Stimulated activated CD4-positive, alpha-beta T cell treated with anti-CD3 and anti-CD28 coated beads, Interleukin-2, amount 100 ng/mL, for 4 hours (primary cell): ENCODE data around the gene SEL1L2.

Source experiments
- DNase-seq: peaks from one replicate; pipeline ENCODE4 v3.0.0-alpha.2; 2020; ENCODE audit warnings: low read depth

The SEL1L2 gene

DNA sequence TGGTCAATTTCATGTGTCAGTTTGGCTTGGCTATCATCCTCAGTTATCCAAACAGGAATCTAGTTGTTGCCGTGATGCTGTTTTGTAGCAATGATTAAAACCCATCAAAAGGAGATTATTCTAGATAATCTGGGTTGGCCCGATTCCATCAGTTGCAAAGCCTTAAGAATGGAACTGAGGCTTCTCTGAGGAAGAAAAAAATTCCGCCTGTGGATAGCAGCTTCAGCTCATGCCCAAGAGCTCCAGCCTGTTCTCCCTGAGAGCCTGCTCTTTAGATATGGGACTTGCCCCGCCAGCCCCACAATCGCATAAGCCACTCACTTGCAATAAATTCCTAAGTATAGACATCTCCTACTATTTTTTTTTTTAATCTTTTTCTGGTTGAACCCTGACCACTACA, 61.5 kb downstream of the SEL1L2 start:
- DNase-seq, result no peak

DNA sequence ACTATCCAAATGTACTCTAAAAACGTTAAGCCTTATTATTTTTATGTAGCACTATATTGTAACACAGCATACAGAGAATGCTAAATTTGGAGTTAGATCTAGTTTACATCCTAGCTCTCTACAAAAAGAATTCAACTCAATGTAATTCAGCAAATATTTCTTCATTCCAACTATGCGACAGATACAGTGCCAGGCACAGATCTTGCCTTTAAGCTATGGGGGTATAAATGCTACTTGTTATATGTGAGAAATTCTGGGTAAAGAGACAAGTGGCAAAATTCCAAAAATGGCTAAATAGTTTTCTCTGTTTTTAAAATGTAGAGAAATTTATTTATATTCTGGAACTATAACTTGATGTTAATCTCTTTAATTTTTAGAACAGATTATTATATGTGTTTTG, 63.2 kb downstream of the SEL1L2 start:
- DNase-seq, result no peak

DNA sequence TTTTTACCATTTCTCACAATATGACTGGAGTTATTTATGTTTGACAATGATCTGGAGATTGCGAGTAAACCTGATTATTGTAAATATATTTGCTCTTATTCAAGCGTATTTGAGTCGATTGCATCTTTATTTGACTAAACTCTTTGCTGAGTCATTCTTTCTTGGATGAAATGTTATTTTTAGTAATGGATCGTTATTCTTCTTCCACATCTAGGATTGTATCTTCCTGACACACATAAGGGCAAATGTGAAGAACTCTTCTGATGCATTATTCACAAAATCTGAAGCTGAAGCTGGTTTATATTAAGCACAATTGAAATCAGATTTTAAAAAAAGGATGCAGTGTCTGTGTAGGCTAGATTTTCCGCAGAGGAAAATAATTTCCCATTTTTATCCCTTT, 68.2 kb downstream of the SEL1L2 start:
- DNase-seq, result no peak

DNA sequence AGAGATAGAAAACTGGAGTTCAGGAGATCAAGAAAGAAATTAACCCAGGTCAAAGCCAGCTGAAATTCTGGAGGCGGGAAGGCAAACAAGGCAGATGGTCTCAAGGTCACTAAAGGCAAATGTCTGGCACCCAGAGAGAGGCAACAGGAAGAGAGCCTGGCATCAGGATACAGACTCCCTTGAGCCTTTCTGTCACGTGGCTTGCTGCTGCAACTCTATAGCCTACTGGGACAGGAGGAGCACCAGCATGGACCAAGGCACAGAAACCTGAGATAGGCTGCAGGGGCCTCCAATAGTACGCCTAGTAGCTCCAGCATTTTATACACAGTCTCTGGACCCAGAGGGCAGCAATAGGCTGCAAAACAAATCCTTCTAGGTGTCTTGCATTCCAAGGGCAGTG, 75.1 kb downstream of the SEL1L2 start:
- DNase-seq, result no peak

DNA sequence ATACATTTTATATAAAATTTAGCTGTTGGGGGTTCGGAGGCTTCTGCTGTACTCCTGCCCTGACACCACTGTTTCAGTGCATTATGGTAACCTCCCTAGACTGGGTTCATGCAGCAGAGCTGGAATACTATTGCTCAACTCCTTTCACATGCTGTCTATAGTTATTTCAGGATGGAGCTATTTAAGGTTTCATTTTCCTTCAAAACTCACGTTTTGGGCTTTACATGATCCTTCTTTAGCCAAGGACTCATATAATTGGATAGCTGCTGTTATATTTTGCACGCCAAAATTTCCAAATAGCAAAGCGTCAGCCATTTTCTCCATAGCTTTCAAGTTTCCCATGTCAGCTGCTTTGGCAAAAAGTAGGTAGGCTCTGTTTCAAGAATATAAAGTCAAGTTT, 76.8 kb downstream of the SEL1L2 start:
- DNase-seq, result no peak

DNA sequence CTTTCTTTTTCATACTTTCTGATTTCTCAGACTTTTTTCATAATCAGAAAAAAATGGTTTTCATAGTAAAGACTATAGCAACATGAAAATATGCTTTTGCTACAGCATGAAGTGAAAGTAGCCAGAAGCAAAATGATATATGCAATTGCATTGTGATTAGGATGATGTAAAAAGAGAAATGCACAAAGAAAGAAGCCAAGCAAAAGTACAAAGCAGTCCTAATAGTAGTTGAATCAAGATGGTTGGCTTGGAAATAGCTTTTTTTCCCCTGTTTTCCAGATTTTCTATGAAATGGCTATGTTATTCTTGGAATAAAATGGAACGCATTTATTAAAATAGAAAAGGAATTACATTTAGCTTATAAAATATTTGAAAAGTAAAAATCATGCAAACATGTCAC, 77.3 kb downstream of the SEL1L2 start:
- DNase-seq, result no peak

DNA sequence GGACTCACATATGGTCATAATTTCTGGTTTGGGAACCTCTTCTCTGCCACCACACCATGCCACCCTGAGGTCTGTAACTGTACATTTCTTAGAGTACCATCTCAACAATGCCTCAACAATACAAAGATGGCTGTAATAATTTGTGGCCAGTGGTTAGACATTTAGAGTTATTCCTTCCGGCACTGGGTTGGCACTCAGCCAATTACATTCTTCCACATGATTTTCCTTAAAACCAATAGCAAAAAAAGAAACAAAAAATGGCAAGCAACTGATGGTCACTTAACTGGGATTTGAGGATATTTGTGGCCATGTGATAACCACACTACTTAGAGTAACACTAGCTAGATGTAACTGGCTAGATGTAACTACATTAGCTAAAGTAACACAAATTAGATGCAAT, 79.9 kb downstream of the SEL1L2 start:
- no peak for DNase-seq

DNA sequence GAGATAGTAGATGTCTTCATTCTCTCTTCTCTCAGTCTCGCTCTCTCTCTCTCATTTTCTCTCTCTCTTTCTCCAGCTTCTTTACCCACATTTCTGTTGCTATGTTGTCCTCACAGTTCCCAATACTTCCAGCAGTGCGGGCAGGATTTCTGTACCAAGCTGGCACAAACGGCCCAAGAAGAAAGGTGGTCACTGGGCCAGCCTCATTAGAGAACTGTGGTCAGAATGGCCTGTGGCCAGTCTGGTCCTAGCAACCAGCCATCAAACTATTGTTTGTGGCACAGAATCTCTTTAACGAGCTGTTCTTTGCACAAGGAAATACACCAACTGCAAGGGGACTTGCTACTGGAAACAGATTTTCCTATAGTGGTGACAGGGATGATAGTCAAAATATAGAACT, 81.3 kb downstream of the SEL1L2 start:
- DNase-seq, result no peak

DNA sequence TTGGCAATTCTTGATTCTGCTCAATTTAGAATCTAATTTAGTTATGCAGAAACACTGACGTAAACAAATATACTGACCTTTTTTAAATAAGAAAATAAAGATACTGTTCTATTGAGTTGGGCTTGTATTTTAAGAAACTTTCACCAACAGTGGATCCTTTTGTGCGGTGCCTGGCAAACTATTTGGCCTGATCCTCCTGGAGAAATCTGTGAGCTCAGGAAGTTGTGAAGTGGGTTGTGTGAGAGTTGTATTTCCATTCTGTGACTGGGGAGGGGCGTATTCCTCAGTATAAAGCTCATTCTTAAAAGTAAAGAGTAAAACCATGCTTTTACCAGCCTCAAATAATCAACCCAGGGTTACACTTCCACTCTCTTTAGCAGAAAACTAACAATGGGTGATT, 85.6 kb downstream of the SEL1L2 start:
- DNase-seq, result no peak

DNA sequence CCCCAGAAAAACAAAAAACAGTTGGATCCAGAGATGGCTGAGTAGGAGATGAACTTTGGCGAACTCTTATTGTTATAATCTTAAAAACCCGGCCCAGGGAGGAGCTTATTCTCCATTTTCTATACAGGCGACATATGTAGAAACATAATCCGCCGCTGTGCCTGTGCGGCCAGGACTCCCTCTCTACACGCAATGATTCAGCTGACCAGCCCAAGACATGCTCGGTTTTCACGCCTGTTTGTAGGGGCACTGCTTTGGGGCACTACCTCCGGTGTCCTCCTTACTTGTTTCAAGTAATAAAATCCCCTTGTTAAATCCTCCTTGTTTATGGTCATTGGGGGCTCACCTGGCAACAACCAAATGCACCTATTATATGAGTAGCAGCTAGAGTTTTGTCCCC, 89.9 kb downstream of the SEL1L2 start:
- DNase-seq, result no peak

DNA sequence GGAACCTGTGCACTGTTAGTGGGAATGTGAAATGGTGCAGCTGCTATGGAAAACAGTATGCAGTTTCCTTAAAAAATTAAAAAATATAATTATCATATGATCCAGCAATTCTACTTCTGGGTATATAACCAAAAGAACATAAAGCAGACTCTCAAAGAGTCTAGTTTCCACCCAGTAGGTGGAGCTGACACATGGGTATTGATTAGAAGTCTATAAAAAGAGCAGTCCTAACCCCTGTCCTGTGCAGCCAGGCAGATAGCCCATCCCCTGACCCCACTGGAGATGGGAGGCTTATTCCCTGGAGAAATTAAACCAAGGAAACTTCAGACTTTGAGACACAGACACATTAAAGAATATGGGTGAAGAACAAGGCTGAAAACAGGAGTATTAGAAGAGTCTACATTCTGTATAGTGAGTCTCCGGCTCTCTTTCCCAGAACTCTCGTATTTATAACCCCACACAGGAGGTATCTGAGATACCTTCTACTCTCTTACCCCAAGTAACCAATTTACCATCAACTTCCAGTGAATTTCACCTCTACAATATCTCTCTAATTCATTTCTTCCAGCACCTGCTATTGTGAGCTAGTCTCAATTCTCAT, 92.3 kb downstream of the SEL1L2 start:
- DNase-seq, result no peak

DNA sequence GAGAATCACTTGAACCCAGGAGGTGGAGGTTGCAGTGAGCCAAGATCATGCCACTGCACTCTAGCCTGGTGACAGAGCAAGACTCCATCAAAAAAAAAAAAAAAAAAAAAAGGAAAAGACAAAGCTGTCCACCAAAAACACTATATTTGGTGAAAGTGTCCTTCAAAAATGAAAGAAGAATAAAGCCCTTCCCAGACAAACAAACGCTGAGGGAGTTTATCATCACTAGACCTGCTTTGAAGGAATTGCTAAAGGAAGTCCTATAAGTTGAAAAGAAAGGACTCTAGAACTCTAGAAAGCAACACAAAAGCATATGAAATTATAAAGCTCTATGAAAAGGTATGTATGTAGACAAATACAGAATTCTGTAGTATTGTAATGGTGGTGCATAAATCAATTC, 98.8 kb downstream of the SEL1L2 start:
- no peak for DNase-seq

DNA sequence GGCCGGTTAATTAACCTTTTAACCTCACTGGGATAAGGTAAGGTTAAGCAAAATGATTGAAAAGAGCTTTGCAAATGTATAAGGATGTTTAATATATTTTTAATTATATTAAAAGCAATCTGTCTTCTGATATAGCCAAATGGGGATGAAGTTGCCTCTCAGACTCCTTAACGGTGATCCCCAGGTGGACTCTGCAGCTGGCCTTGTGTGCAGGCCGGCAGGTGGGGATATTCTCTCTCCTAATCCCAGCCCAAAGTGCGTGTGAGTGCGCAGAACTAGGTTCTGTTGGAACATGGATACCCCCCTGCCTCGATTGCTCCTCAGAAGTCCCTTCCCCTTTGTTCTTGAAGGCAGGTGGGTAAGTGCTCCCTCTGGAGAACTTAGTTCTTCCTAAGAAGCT, 105.6 kb downstream of the SEL1L2 start:
- DNase-seq, result no peak

DNA sequence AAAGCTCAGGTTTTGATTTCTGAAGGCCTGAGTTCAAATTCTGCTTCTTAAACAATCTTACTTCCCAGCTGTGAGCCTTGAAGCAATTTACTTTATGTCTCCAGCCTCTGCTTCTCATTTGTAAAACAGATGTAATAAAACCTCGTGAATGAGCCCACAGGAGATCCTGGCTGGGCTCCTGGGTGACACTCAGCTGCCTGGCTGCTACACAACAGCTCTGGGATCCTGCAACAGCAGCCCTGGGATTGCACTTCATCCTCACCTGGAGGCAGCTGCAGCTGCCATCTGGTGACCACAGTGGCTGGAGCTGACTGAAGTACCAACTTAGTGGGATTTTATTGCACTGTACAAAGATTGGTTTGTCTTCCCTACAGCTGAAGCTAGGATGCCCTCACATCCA, 107.0 kb downstream of the SEL1L2 start:
- DNase-seq, result no peak

DNA sequence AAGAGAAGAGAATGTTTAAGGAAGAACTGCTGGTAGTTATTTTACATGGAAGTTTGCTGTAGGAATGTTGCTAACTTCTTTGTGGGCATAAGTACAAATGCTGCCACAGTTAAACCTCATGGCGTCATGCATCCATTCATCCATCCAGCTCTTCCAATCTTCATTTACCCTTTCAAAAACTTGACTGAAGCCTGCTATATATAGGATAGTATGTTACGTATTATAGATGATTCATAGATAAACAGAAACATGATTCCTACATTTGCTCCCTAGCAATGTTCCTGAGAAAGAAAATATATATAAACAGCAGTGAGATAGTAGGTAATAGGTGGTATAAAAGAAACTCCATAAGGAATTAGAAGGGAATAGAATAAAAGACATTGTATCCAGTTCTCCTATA, 111.8 kb downstream of the SEL1L2 start:
- DNase-seq, result no peak

DNA sequence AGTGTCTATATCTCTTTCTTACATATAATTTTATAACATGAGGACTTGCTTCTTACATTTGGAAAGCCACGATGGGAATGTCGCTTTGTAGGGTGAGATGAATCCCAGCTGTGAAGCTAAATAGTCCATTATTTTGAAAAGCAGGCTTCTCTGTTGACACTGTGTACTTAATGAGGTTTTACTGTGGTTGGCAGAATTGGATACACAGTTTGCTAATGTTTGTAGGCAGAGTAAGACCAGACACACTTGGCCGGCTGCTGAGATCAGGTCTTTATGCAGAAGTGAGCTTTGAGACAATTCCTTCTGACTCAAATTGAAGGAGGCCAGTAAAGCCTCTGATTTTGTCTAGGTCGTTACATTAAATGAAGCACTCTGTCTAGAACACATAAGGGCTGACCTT, 112.6 kb downstream of the SEL1L2 start:
- no peak for DNase-seq

DNA sequence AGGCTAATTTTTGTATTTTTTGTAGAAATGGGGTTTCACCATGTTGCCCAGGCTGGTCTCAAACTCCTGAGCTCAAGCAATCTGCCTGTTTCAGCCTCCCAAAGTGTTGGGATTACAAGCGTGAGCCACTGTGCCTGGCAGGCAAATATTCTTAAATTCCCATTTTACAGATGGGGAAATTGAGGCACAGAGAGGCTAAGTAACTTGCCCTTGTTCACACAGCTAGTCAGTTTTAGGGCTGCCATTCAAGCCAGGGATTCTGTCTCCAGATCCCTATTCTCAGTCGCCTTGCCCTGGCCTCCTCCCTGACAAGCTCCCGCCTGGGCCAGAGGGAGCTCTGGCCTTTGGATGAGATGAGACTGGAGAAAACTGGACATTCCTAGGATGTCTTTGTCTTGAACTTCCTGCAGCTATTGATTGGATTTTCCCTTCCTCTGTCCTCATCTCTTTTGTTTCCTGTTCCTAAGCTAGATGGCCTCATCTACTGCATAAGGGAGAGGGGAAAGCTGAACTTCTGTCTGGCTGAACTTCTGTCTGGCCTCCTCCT, 115.1 kb downstream of the SEL1L2 start:
- no peak for DNase-seq

DNA sequence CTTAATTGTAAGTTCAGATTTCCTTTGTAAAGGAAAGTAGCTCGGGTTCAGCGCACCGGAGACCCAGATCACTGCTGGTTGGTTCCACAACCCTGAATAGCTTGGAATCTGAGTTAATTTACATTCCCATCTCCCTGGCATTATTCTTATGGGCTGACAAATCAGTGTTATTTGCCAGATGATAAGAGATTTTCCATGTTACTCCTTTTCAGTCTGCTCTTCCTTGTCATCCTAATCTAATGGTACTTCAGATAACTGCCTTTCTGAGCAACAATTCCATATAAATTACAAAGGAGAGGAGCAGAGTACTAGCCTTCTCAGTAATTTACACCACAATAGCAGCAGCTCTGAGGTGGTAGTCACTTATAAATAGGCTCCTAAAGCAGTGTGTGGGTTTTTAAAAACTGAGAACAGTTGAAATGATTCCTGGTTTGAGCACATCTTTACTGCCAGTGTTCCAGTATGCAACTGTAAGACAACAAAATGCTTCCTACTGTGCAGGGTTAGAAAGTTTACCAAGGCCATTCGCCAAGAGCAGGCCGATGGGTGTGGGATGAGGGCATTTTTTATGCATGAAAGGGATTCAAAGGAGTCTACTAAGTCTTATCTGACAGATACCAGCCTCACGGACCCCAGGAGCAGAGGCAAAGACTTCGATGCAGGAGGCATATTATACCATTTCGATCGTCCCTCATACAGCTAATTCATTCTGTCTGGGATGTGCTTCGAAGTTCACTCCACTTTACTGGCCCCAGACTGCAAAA, 115.8 kb downstream of the SEL1L2 start:
- DNase-seq, result no peak

DNA sequence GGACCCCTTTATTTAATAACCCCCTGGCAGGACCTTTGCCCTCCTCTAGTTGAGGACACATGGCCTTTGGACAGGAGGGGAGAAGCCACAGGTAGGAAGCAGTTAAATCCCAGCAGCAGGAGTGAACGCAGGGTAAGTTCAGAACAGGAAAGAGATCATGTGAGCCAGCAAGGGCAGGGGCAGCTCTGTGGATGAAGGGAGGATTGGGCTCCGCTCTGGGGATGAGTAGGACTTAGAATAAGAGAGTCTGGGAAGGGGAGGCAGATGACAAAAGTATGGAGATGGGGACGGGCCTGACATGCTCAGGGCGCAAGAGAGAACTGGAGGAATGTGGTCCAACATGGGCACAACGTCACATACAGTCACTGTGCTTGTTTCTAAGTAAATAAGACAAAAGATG, 116.6 kb downstream of the SEL1L2 start:
- DNase-seq, result no peak

DNA sequence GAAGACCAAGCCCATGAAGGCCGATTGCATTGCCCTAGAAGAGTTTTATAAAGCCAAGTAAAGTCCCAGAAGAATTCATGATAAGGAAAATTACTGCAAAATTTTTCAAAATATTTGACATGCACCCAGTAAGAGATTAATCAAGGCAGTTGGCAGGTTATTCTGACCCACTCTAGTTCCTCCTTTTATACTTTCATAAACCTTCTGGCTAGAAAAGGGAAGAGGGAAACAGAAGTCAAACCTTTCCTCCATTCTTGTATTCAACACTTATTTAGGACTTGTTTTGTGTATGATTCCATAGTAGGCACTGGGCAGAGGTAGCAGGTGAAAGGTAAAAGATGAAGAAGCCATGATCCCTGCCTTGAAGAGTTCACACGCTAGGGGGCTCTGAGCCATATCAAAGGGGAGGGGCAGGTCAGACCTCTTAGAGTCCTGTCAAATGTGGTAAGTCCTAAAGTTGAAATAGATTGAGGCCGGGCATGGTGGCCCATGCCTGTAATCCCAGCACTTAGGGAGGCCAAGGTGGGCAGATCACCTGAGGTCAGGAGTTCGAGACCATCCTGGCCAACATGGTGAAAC, 120.2 kb downstream of the SEL1L2 start:
- DNase-seq, result no peak

DNA sequence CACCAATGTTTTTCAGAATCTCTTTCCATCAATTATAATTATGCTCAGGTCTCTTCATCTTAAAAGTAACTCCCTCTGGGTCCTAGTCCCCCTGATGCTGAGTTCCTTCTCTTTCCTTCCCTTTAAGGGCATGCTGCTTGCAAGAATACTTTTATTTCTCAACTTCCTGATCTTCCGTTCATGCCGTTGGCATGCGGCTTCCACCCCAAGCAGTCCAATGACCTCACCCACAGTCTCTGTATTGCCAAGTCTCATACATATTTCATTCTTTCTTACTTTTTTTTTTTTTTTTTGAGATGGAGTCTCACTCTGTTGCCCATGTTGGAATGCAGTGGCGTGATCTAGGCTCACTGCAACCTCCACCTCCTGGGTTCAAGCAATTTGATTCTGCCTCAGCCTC, 122.1 kb downstream of the SEL1L2 start:
- no peak for DNase-seq

DNA sequence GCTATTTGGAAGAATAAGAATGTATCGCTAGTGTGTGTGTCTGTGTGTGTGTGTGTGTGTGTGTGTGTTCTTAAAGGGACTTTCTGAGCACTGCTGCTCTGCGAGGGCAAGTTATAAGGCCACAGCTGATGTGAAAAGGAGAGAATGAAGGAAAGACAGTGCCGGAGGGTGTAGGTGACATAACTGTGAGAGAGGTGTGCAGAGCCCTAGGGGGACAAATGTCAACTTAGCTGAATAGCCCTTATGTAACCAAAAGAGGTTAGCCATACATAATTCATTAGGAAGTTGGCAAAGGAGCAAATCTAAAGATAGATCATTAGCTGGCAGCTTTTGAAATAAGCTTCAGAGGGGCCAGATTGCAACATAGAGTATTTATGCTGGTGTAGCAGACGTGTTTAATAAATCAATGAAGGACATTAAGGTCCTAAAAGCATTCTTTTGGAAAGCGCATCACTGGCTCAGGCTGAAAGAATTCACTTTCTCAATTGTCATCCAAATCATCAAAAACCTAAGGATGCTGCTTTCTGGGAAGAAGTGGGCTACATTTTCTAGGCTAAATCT, 124.5 kb downstream of the SEL1L2 start:
- DNase-seq, result no peak

DNA sequence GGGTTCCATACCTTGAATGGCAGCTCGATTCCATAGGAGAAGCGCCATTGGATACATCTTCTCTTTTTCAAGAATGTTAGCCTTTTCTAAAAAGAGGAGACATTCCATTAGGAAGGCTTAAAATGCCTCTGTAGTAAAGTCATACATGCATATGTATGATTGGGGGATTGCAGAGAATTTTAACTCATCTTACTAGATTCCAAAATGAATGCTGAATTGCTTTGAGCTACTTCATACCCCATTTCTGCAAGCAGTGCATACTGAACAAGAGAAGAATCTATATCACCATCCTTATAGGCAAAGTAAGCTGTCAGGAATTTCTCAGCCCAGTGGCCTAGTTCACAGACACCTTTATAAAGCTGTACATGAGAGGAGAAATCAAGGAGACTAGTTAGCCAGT, 125.3 kb downstream of the SEL1L2 start:
- DNase-seq, result no peak
